ENCODE results near the gene LIM2.

DNA sequence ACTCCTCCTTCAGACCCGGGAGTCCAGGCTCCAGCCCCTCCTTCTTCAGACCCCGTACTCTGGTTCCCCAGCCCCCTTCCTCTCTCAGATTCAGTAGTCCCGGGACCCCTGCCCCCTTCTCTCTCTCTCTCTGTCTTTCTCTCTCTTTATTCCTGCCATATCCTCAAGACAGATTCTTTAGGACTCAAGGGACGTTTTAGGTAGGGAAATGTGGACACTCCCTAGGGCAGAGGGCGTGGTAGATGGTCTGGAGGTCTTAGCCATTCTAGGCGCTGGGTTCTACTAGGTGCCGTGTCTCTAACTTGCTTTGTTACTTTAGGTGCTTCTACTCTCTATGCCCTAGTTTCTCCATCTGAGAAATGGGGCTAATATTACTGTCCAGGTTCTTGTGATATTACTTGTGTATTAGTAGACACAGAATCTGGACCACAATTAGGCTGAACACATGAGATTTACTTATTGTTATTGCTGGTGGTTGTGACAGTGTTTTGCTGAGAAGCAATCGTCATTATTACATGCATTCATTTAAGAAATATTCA lies 3.4 kb upstream of the LIM2 start:
- TF ChIP-seq, protein P1, sequence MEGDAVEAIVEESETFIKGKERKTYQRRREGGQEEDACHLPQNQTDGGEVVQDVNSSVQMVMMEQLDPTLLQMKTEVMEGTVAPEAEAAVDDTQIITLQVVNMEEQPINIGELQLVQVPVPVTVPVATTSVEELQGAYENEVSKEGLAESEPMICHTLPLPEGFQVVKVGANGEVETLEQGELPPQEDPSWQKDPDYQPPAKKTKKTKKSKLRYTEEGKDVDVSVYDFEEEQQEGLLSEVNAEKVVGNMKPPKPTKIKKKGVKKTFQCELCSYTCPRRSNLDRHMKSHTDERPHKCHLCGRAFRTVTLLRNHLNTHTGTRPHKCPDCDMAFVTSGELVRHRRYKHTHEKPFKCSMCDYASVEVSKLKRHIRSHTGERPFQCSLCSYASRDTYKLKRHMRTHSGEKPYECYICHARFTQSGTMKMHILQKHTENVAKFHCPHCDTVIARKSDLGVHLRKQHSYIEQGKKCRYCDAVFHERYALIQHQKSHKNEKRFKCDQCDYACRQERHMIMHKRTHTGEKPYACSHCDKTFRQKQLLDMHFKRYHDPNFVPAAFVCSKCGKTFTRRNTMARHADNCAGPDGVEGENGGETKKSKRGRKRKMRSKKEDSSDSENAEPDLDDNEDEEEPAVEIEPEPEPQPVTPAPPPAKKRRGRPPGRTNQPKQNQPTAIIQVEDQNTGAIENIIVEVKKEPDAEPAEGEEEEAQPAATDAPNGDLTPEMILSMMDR (IDR thresholded peaks at IDR 0.05) = no peak
- no peak for TF ChIP-seq POLR2A (IDR thresholded peaks at IDR 0.05)
